Measurements from ENCODE around the gene ERVK3-1.

The ERVK3-1 gene

DNA sequence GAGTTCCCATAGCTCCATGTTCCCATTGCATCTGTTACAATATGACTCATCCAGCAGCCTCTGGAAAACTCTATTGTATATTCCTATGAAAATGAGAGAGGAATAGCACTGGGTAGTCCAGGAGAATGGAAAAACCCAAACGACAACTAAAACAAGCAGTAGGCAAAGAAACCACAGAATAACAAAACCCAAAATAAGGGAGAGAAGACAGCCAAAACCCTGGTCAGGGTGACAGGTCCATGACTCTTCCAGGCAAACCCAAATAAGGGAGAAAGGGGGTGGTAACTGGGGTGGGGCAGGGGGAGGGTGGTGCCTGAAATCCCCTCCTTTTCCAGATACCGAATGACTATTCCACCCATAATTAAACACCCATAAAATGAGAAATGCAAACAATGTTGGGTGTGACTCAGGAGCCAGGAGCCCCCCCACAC lies 30.4 kb upstream of the ERVK3-1 start:
- Histone ChIP-seq H3K14ac (ENCODE audit: low read length) (no peak overlapping the region), H2AFZ (ENCODE audit: low read length) (no peak overlapping the region), H3K27me3 (ENCODE audit: control insufficient read depth in 3 of 3, insufficient read depth in 3 of 3, low read depth in 1 of 3, low read length in 3 of 3) (no peaks in the 10 kb centered on the region), H3K9ac (ENCODE audit: low read depth, low read length, poor library complexity) (no peak overlapping the region), H2BK120ac (ENCODE audit: low read depth, low read length) (no peak overlapping the region), H3K27ac (replicated peaks; ENCODE audit: low read length) (no peak overlapping the region), H3K79me1 (ENCODE audit: low read depth, low read length) (peaks cover 3% of the 10 kb centered on the region), H3K4me2 (ENCODE audit: insufficient read depth, low read length, poor library complexity, severe bottlenecking) (no peak overlapping the region), H3K18ac (ENCODE audit: low read length) (no peak overlapping the region), H3K9me3 (replicated peaks in 1 of 2; ENCODE audit: control insufficient read depth in 2 of 2, insufficient read depth in 1 of 2, low read depth in 1 of 2, low read length in 2 of 2) (peaks cover 17 to 73% of the 10 kb centered on the region in 2 donors), H4K91ac (ENCODE audit: low read depth, low read length, poor library complexity) (no peak overlapping the region), H2BK12ac (ENCODE audit: low read length) (no peak overlapping the region), H2AK5ac (ENCODE audit: low read depth, low read length) (no peak overlapping the region), H3K4me1 (ENCODE audit: control insufficient read depth in 2 of 2, insufficient read depth in 1 of 2, low read depth in 1 of 2, low read length in 2 of 2) (peaks cover under 1 to 2% of the 10 kb centered on the region in 2 donors), H4K8ac (ENCODE audit: low read depth, low read length) (no peak overlapping the region), H2BK15ac (ENCODE audit: low read length) (no peak overlapping the region), H3K4me3 (ENCODE audit: low read length in 2 of 2) (no peak overlapping the region), H2BK5ac (ENCODE audit: low read length) (no peak overlapping the region), H3K23ac (ENCODE audit: low read depth, low read length, poor library complexity) (no peak overlapping the region), H3K36me3 (replicated peaks in 1 of 2; ENCODE audit: control insufficient read depth in 2 of 2, insufficient read depth in 2 of 2, low read length in 2 of 2) (peaks cover 19 to 67% of the 10 kb centered on the region in 2 donors), H3K4ac (ENCODE audit: low read length) (no peak overlapping the region)
- DNase-seq (ENCODE audit: low spot score): no peak
- no CpG with 5 or more reads among the region's 2 CpGs for WGBS, 2 donors (ENCODE audit: extremely low coverage in 2 of 2, insufficient read length in 2 of 2, insufficient replicate concordance in 1 of 2)

GRCh38 chr19:58275564-58275963 lies 29.6 kb upstream of the ERVK3-1 start:
- Histone ChIP-seq H3K9me3 (replicated peaks in 1 of 2; ENCODE audit: control insufficient read depth in 2 of 2, insufficient read depth in 1 of 2, low read depth in 1 of 2, low read length in 2 of 2) (peaks cover 13 to 74% of the 10 kb centered on the region in 2 donors), H2BK12ac (ENCODE audit: low read length) (no peak overlapping the region), H3K4ac (ENCODE audit: low read length) (no peak overlapping the region), H4K91ac (ENCODE audit: low read depth, low read length, poor library complexity) (no peak overlapping the region), H3K27me3 (ENCODE audit: control insufficient read depth in 3 of 3, insufficient read depth in 3 of 3, low read depth in 1 of 3, low read length in 3 of 3) (no peaks in the 10 kb centered on the region), H3K14ac (ENCODE audit: low read length) (no peak overlapping the region), H4K8ac (ENCODE audit: low read depth, low read length) (no peak overlapping the region), H2AFZ (ENCODE audit: low read length) (no peak overlapping the region), H2AK5ac (ENCODE audit: low read depth, low read length) (no peak overlapping the region), H3K18ac (ENCODE audit: low read length) (no peak overlapping the region), H3K4me3 (ENCODE audit: low read length in 2 of 2) (no peak overlapping the region), H3K4me2 (ENCODE audit: insufficient read depth, low read length, poor library complexity, severe bottlenecking) (no peak overlapping the region), H3K36me3 (replicated peaks in 1 of 2; ENCODE audit: control insufficient read depth in 2 of 2, insufficient read depth in 2 of 2, low read length in 2 of 2) (peaks cover 16 to 70% of the 10 kb centered on the region in 2 donors), H3K27ac (replicated peaks; ENCODE audit: low read length) (no peak overlapping the region), H3K79me1 (ENCODE audit: low read depth, low read length) (peaks cover 5% of the 10 kb centered on the region), H2BK15ac (ENCODE audit: low read length) (no peak overlapping the region), H3K9ac (ENCODE audit: low read depth, low read length, poor library complexity) (no peak overlapping the region), H3K4me1 (ENCODE audit: control insufficient read depth in 2 of 2, insufficient read depth in 1 of 2, low read depth in 1 of 2, low read length in 2 of 2) (peaks cover 2 to 6% of the 10 kb centered on the region in 2 donors), H2BK5ac (ENCODE audit: low read length) (no peak overlapping the region), H2BK120ac (ENCODE audit: low read depth, low read length) (no peak overlapping the region), H3K23ac (ENCODE audit: low read depth, low read length, poor library complexity) (no peak overlapping the region)
- DNase-seq (ENCODE audit: low spot score): no peak
- no CpG with 5 or more reads among the region's 3 CpGs for WGBS, 2 donors (ENCODE audit: extremely low coverage in 2 of 2, insufficient read length in 2 of 2, insufficient replicate concordance in 1 of 2)

DNA sequence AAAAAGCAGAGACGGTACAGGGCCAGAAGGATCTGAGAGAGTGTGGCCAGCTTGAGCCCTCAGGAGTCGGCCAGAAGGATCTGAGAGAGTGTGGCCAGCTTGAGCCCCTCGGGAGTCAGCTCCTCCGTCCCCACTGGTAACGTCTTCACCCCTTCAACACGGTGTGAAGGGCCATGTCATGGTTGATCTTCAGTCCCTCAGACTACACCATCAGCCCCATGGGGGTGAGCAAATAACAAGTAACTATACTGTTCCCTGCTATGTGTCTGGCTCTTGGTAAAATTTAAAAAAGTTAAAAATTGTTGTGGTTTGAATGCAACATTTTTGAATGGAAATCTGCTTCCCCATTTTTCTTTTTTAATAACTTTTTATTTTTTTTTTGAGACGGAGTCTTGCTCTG lies 28.0 kb upstream of the ERVK3-1 start:
- H3K23ac ChIP-seq (ENCODE audit: low read depth, low read length, poor library complexity): no peak overlapping the region
- H4K91ac ChIP-seq (ENCODE audit: low read depth, low read length, poor library complexity): no peak overlapping the region
- H2BK120ac ChIP-seq (ENCODE audit: low read depth, low read length): no peak overlapping the region
- H3K4me3 ChIP-seq (ENCODE audit: low read length in 2 of 2): peak overlapping the region in 1 of 2 donors; percentile 10
- peaks cover 9 to 72% of the 10 kb centered on the region in 2 donors for H3K36me3 ChIP-seq (replicated peaks in 1 of 2; ENCODE audit: control insufficient read depth in 2 of 2, insufficient read depth in 2 of 2, low read length in 2 of 2)
- H3K4me1 ChIP-seq (ENCODE audit: control insufficient read depth in 2 of 2, insufficient read depth in 1 of 2, low read depth in 1 of 2, low read length in 2 of 2): peaks cover 2 to 8% of the 10 kb centered on the region in 2 donors
- H3K79me1 ChIP-seq (ENCODE audit: low read depth, low read length): peaks cover 10% of the 10 kb centered on the region
- no peak overlapping the region for H2BK15ac ChIP-seq (ENCODE audit: low read length)
- no peaks in the 10 kb centered on the region for H3K27me3 ChIP-seq (ENCODE audit: control insufficient read depth in 3 of 3, insufficient read depth in 3 of 3, low read depth in 1 of 3, low read length in 3 of 3)
- H3K27ac ChIP-seq (replicated peaks; ENCODE audit: low read length): no peak overlapping the region
- no peak overlapping the region for H2BK5ac ChIP-seq (ENCODE audit: low read length)
- H4K8ac ChIP-seq (ENCODE audit: low read depth, low read length): no peak overlapping the region
- H3K9ac ChIP-seq (ENCODE audit: low read depth, low read length, poor library complexity): no peak overlapping the region
- H3K14ac ChIP-seq (ENCODE audit: low read length): no peak overlapping the region
- no peak overlapping the region for H2AK5ac ChIP-seq (ENCODE audit: low read depth, low read length)
- H2AFZ ChIP-seq (ENCODE audit: low read length): no peak overlapping the region
- no peak overlapping the region for H3K4ac ChIP-seq (ENCODE audit: low read length)
- no peak overlapping the region for H3K4me2 ChIP-seq (ENCODE audit: insufficient read depth, low read length, poor library complexity, severe bottlenecking)
- WGBS, 2 donors (ENCODE audit: extremely low coverage in 2 of 2, insufficient read length in 2 of 2, insufficient replicate concordance in 1 of 2): no CpG with 5 or more reads among the region's 7 CpGs
- DNase-seq (ENCODE audit: low spot score): no peak
- no peak overlapping the region for H3K18ac ChIP-seq (ENCODE audit: low read length)
- no peak overlapping the region for H2BK12ac ChIP-seq (ENCODE audit: low read length)
- H3K9me3 ChIP-seq (replicated peaks in 1 of 2; ENCODE audit: control insufficient read depth in 2 of 2, insufficient read depth in 1 of 2, low read depth in 1 of 2, low read length in 2 of 2): peaks cover 5 to 74% of the 10 kb centered on the region in 2 donors

DNA sequence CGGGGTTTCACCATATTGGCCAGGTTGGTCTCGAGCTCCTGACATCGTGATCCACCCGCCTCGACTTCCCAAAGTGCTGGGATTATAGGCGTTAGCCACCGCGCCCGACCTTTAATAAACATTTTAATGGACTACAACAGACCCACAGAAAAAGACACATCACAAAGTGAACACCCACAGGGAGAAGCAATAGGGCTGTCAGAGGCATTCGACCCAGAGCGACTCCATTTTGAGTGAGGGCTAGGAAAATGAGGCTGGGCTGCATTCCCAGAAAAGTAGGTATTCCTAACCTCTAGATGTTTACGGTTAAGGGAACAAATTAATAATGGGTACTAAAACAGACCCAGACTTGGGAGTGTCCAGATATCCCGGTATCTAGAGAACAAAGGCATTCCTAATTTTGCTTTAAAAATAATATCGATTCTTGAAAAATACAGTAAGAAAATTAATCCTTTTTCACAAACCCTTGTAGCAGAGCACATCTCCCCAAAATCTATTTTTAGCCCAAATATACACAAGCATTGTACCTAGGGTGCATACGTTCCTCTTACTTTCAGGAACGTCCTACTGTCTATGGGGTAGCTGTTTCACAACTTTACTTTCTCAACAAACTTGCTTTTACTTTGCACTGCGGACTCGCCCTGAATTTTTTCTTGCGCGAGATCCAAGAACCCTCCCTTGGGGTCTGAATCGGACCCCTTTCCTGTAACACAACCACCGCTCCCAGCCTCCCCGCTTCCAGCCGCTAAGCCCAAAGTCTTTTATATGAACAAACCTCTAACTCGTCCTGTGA lies 27.2 kb upstream of the ERVK3-1 start:
- Histone ChIP-seq H4K91ac (ENCODE audit: low read depth, low read length, poor library complexity) (no peak overlapping the region), H3K18ac (ENCODE audit: low read length) (peak overlapping the region; percentile 66), H3K9me3 (replicated peaks in 1 of 2; ENCODE audit: control insufficient read depth in 2 of 2, insufficient read depth in 1 of 2, low read depth in 1 of 2, low read length in 2 of 2) (peaks cover 4 to 76% of the 10 kb centered on the region in 2 donors), H3K9ac (ENCODE audit: low read depth, low read length, poor library complexity) (peak overlapping the region; percentile 37), H2BK15ac (ENCODE audit: low read length) (no peak overlapping the region), H3K79me1 (ENCODE audit: low read depth, low read length) (peaks cover 10% of the 10 kb centered on the region), H3K4ac (ENCODE audit: low read length) (no peak overlapping the region), H3K23ac (ENCODE audit: low read depth, low read length, poor library complexity) (peak overlapping the region; percentile 97), H2AK5ac (ENCODE audit: low read depth, low read length) (no peak overlapping the region), H3K27ac (replicated peaks; ENCODE audit: low read length) (peak overlapping the region; percentile 85), H3K27me3 (ENCODE audit: control insufficient read depth in 3 of 3, insufficient read depth in 3 of 3, low read depth in 1 of 3, low read length in 3 of 3) (no peaks in the 10 kb centered on the region), H4K8ac (ENCODE audit: low read depth, low read length) (no peak overlapping the region), H2AFZ (ENCODE audit: low read length) (peak overlapping the region; percentile 95), H2BK5ac (ENCODE audit: low read length) (no peak overlapping the region), H2BK12ac (ENCODE audit: low read length) (no peak overlapping the region), H3K14ac (ENCODE audit: low read length) (no peak overlapping the region), H2BK120ac (ENCODE audit: low read depth, low read length) (no peak overlapping the region), H3K4me2 (ENCODE audit: insufficient read depth, low read length, poor library complexity, severe bottlenecking) (peak overlapping the region; percentile 53), H3K36me3 (replicated peaks in 1 of 2; ENCODE audit: control insufficient read depth in 2 of 2, insufficient read depth in 2 of 2, low read length in 2 of 2) (peaks cover 8 to 72% of the 10 kb centered on the region in 2 donors), H3K4me1 (ENCODE audit: control insufficient read depth in 2 of 2, insufficient read depth in 1 of 2, low read depth in 1 of 2, low read length in 2 of 2) (peaks cover 2 to 8% of the 10 kb centered on the region in 2 donors), H3K4me3 (ENCODE audit: low read length in 2 of 2) (peak overlapping the region; percentile 79 to 90)
- no CpG with 5 or more reads among the region's 25 CpGs for WGBS, 2 donors (ENCODE audit: extremely low coverage in 2 of 2, insufficient read length in 2 of 2, insufficient replicate concordance in 1 of 2)
- DNase-seq (ENCODE audit: low spot score): no peak

All from neuronal stem cell (in vitro differentiated cells).